Small intestine (tissue), 16 donors: ENCODE data around the gene RHOB. TPM values are rescaled to one million over a fixed set of nuclear protein-coding genes. Genes with fewer than 3 reads are reported as not detected.
A peak's percentile ranks its signal among the peaks of the same experiment; 100 is the strongest.

ENCODE experiments used
- DNase-seq, 2 donors: peaks; one replicate each; pipeline versions ENCODE4 v3.0.0 to v3.0.0-alpha.2; 2013
- FAIRE-seq: peaks from 2 replicates; lab custom pipeline; 2012; peaks lifted over from hg19 to GRCh38; lab: Jason Lieb, UNC
- H3K27ac ChIP-seq, 3 donors: one replicate each; pipeline ENCODE4 v1.5.1; 2013; ENCODE audit warnings: low read length in 2 of 3, mild to moderate bottlenecking in 2 of 3, control low read depth in 1 of 3, inconsistent platforms in 1 of 3, low read depth in 1 of 3, moderate library complexity in 1 of 3
- H3K27me3 ChIP-seq, 3 donors: one replicate each; pipeline ENCODE4 v1.6.1; 2013; ENCODE audit warnings: low read length in 3 of 3, inconsistent platforms in 1 of 3; ENCODE audit not compliant: control insufficient read depth in 3 of 3, insufficient read depth in 3 of 3
- H3K36me3 ChIP-seq, 3 donors: one replicate each; pipeline ENCODE4 v1.6.1; 2013; ENCODE audit warnings: low read length in 3 of 3, inconsistent platforms in 1 of 3, low read depth in 1 of 3, mild to moderate bottlenecking in 1 of 3, moderate library complexity in 1 of 3; ENCODE audit not compliant: control insufficient read depth in 3 of 3, insufficient read depth in 2 of 3
- H3K4me1 ChIP-seq, 3 donors: one replicate each; pipeline ENCODE4 v1.6.1; 2013; ENCODE audit warnings: low read length in 2 of 3, inconsistent platforms in 1 of 3, low read depth in 1 of 3, mild to moderate bottlenecking in 1 of 3, moderate library complexity in 1 of 3; ENCODE audit not compliant: control insufficient read depth in 3 of 3, insufficient read depth in 2 of 3
- H3K4me3 ChIP-seq, 3 donors: one replicate each; pipeline ENCODE4 v1.5.1; 2013; ENCODE audit warnings: low read length in 3 of 3, control low read depth in 1 of 3, inconsistent platforms in 1 of 3, low read depth in 1 of 3, mild to moderate bottlenecking in 1 of 3, moderate library complexity in 1 of 3
- H3K9me3 ChIP-seq, 2 donors: one replicate each; pipeline ENCODE4 v1.6.1; 2013; ENCODE audit warnings: low read depth in 1 of 2, low read length in 1 of 2; ENCODE audit not compliant: control insufficient read depth in 2 of 2, insufficient read depth in 1 of 2
- WGBS, 3 donors: extraction: QIAGEN DNeasy Blood & Tissue Kit; methylation state at CpG; one replicate each; pipeline ENCODE4 v1.1.7; 2013; 5-methylcytosine and 5-hydroxymethylcytosine counted together
- long read RNA-seq, 10 donors: transcript quantifications; one replicate each; lab custom pipeline, GENCODE V29; 2026
- polyA plus RNA-seq, 4 donors: library from polyadenylated mRNA; stranded (reverse) in 3 of 4; unstranded in 1 of 4; fragments of 200-250 nt in 3 of 4; fragments of 120-200 nt in 1 of 4; gene quantifications; one replicate each; pipeline versions ENCODE4 v1.2.1 to v1.2.3, GENCODE V29; 2013
- donor health status: healthy with polysubstance abuse.
- donor health status: control.
- donor health status: control.
- donor health status: Bipolar disorder and iron deficiency.
- donor health status: healthy.

The RHOB gene
- polyA plus RNA-seq, result 100 to 1,000 TPM in 1 of 4 donors, 10 to 100 TPM in 3; 17.7 to 246 (median 44.2) TPM
- long read RNA-seq, donor 1, result 0 reads
- long read RNA-seq, donor 2, transcript RHOB-201 (1 exons, 2,372 nt), result major isoform, 24 of 24 reads
- long read RNA-seq, donor 2, partial matches to known transcripts, result 0 of 24 reads
- long read RNA-seq, donor 2, other reads (novel, unspliced or antisense), result 0 of 24 reads
- long read RNA-seq, donor 3, transcript RHOB-201 (1 exons, 2,372 nt), result major isoform, 104 of 104 reads
- long read RNA-seq, donor 3, partial matches to known transcripts, result 0 of 104 reads
- long read RNA-seq, donor 3, other reads (novel, unspliced or antisense), result 0 of 104 reads
- long read RNA-seq, donor 4, transcript RHOB-201 (1 exons, 2,372 nt), result major isoform, 8 of 8 reads
- long read RNA-seq, donor 4, partial matches to known transcripts, result 0 of 8 reads
- long read RNA-seq, donor 4, other reads (novel, unspliced or antisense), result 0 of 8 reads
- long read RNA-seq, donor 5, transcript RHOB-201 (1 exons, 2,372 nt), result major isoform, 16 of 16 reads
- long read RNA-seq, donor 5, partial matches to known transcripts, result 0 of 16 reads
- long read RNA-seq, donor 5, other reads (novel, unspliced or antisense), result 0 of 16 reads
- long read RNA-seq, donor 6, transcript RHOB-201 (1 exons, 2,372 nt), result major isoform, 57 of 57 reads
- long read RNA-seq, donor 6, partial matches to known transcripts, result 0 of 57 reads
- long read RNA-seq, donor 6, other reads (novel, unspliced or antisense), result 0 of 57 reads
- long read RNA-seq, donor 7, result 0 reads
- long read RNA-seq, donor 8, transcript RHOB-201 (1 exons, 2,372 nt), result major isoform, 25 of 25 reads
- long read RNA-seq, donor 8, partial matches to known transcripts, result 0 of 25 reads
- long read RNA-seq, donor 8, other reads (novel, unspliced or antisense), result 0 of 25 reads
- long read RNA-seq, donor 9, transcript RHOB-201 (1 exons, 2,372 nt), result major isoform, 26 of 26 reads
- long read RNA-seq, donor 9, partial matches to known transcripts, result 0 of 26 reads
- long read RNA-seq, donor 9, other reads (novel, unspliced or antisense), result 0 of 26 reads
- long read RNA-seq, donor 10, transcript RHOB-201 (1 exons, 2,372 nt), result major isoform, 100 of 100 reads
- long read RNA-seq, donor 10, partial matches to known transcripts, result 0 of 100 reads
- long read RNA-seq, donor 10, other reads (novel, unspliced or antisense), result 0 of 100 reads

- Histone ChIP-seq H3K4me3 (peak within 1 kb of the TSS; percentile 65 to 85 (median 82)), H3K9me3 (no peaks in the 10 kb centered on the region), H3K27me3 (no peaks in the 10 kb centered on the region), H3K27ac (peak within 1 kb of the TSS; percentile 67 to 99 (median 78)), H3K36me3 (peaks cover 0 to 17% (median 0%) of the 10 kb centered on the region in 3 donors), H3K4me1 (peaks cover 0 to 28% (median 0%) of the 10 kb centered on the region in 3 donors)
- DNase-seq (peak; percentile 97 to 99), FAIRE-seq (no peak)
- whole genome bisulfite sequencing, 3 donors, result 0% methylated on average over 37 to 60 of the region's 60 CpGs
These were observed at the start of gene RHOB for GRCh38 chr2:20446917-20447436. Gene RHOB, plus strand, starts transcription at chr2:20447074. Its CDS starts 392 bp downstream, at chr2:20447466.

GRCh38 chr2:20397811-20398447 is 48.9 kb upstream of the RHOB start:
- H3K27me3 ChIP-seq, result peaks cover 0 to 4% (median 0%) of the 10 kb centered on the region in 3 donors
- WGBS, 3 donors, result 75 to 82% (median 77%) methylated on average over 5 of the region's 5 CpGs
- H3K4me1 ChIP-seq, result peaks cover 0 to 3% (median 0%) of the 10 kb centered on the region in 3 donors
- no peaks in the 10 kb centered on the region for H3K9me3 ChIP-seq
- FAIRE-seq (no peak), DNase-seq (no peak)
- H3K36me3 ChIP-seq, result no peaks in the 10 kb centered on the region
- H3K27ac ChIP-seq, result no peak overlapping the region
- no peak overlapping the region for H3K4me3 ChIP-seq

- Histone ChIP-seq H3K9me3 (no peaks in the 10 kb centered on the region), H3K36me3 (no peaks in the 10 kb centered on the region), H3K27ac (peak overlapping the region in 1 of 3 donors; percentile 41), H3K4me3 (no peak overlapping the region), H3K27me3 (peaks cover 0 to 4% (median 0%) of the 10 kb centered on the region in 3 donors), H3K4me1 (peaks cover 0 to 3% (median 0%) of the 10 kb centered on the region in 3 donors)
- 68 to 80% (median 71%) methylated on average over 7 of the region's 7 CpGs for WGBS, 3 donors
- FAIRE-seq (no peak), DNase-seq (no peak)
These were observed 47.8 kb upstream of the RHOB start for GRCh38 chr2:20398956-20399567.

- Histone ChIP-seq H3K36me3 (no peaks in the 10 kb centered on the region), H3K27me3 (peaks cover 0 to 4% (median 0%) of the 10 kb centered on the region in 3 donors), H3K4me3 (no peak overlapping the region), H3K9me3 (no peaks in the 10 kb centered on the region), H3K27ac (no peak overlapping the region), H3K4me1 (no peaks in the 10 kb centered on the region)
- 63 to 91% (median 87%) methylated on average over 1 of the region's 1 CpG for WGBS, 3 donors
- FAIRE-seq (no peak), DNase-seq (no peak)
These were observed 46.6 kb upstream of the RHOB start for GRCh38 chr2:20400306-20400705.

GRCh38 chr2:20400787-20401488 is 45.9 kb upstream of the RHOB start:
- H3K27ac ChIP-seq, result no peak overlapping the region
- FAIRE-seq, result no peak

GRCh38 chr2:20401489-20401835 is 45.4 kb upstream of the RHOB start:
- H3K27ac ChIP-seq, result no peak overlapping the region
- no peak for DNase-seq
- FAIRE-seq, result no peak

More at GRCh38 chr2:20400787-20401488, 45.9 kb upstream of the RHOB start:
- Histone ChIP-seq H3K4me1 (no peaks in the 10 kb centered on the region), H3K4me3 (no peak overlapping the region), H3K36me3 (no peaks in the 10 kb centered on the region), H3K27me3 (peaks cover 0 to 2% (median 0%) of the 10 kb centered on the region in 3 donors), H3K9me3 (no peaks in the 10 kb centered on the region)
- WGBS, 3 donors, result 64 to 75% (median 71%) methylated on average over 3 of the region's 3 CpGs
- no peak for DNase-seq

GRCh38 chr2:20403774-20404312 is 43.0 kb upstream of the RHOB start:
- Histone ChIP-seq H3K27me3 (no peaks in the 10 kb centered on the region), H3K27ac (no peak overlapping the region), H3K4me1 (no peaks in the 10 kb centered on the region), H3K36me3 (no peaks in the 10 kb centered on the region), H3K9me3 (peaks cover 0 to 6% of the 10 kb centered on the region in 2 donors), H3K4me3 (no peak overlapping the region)
- 69 to 93% (median 79%) methylated on average over 5 of the region's 5 CpGs for WGBS, 3 donors
- DNase-seq (no peak), FAIRE-seq (no peak)

More at GRCh38 chr2:20401489-20401835, 45.4 kb upstream of the RHOB start:
- no peaks in the 10 kb centered on the region for H3K9me3 ChIP-seq
- H3K27me3 ChIP-seq, result no peaks in the 10 kb centered on the region
- no peaks in the 10 kb centered on the region for H3K36me3 ChIP-seq
- WGBS, 3 donors, result 83 to 88% (median 87%) methylated on average over 6 of the region's 6 CpGs
- H3K4me3 ChIP-seq, result no peak overlapping the region
- H3K4me1 ChIP-seq, result no peaks in the 10 kb centered on the region
